ENCODE measurements around the gene SUN3. TPM values are rescaled to one million over a fixed set of nuclear protein-coding genes. Genes with fewer than 3 reads are reported as not detected.

Gene SUN3
- polyA plus RNA-seq, 2 of the 4 experiments (the other 2 are of a cell fraction): not detected

DNA sequence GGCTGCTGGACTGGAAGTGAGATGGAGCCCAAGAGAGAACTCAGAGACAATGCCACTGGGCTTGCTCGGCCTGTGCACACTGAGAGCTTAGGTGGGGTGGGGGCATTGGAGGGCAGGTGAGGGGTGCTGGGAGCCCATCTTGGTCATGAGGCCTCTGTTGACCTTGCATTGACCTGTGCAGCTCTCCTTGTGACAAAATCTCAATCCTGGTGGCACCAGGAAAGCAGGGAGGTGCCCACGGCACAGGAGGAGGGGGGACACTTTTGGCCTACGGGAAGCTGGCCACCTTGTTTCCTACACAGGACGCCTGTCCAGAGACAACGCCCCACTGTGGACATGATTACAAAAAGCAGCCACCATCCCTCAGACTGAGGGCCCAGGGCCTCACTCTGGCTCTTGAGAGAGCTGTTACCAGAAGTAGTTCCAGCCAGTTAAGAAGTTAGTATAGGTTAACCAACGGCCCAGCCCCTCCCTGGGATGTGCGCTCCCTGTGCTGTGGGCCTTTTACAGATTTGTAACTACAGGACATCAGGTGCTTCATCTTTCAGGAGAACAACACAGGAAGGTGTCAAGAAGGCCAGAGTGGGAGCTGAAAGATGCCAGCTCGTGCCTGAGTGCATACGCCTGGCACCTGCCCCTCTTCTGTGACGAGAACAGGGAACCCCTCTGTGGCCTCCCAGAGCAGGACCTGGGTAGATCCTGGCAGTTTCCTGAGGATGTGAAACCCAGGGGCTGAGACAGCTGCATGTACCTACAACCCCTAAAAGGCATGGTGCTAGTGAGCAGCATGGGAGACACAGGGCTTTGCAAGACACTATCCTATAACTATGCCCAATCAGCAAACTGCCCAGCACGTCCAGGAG lies 91.0 kb downstream of the SUN3 start:
- Histone ChIP-seq H3K4me2 (no peak overlapping the region), H3K4me3 (no peak overlapping the region), H3K9me3 (no peaks in the 10 kb centered on the region), H3K4me1 (peaks cover 13% of the 10 kb centered on the region), H3K27ac (0 out of 6 replicates have a peak overlapping the region, but pooled peaks of 1 of the 2 experiments have one; percentile 1)
- POLR2A ChIA-PET: interaction anchor here (0.7 kb wide), 1 partner anchor 221 kb away, joined by 5 read pairs; no protein-coding TSS in a partner anchor
- peak; percentile 21 to 39; a peak in 3 of 6 replicates for ATAC-seq
- WGBS (ENCODE audit: missing lambda C conversion rate): 91% methylated on average over 10 of the region's 11 CpGs
- TF ChIP-seq NR3C1 (IDR thresholded peaks at IDR 0.05): no peak
- TF ChIP-seq RARB (CRISPR knock-in tag; IDR thresholded peaks at IDR 0.05): no peak
- TF ChIP-seq ZC3H11A (IDR thresholded peaks at IDR 0.05): no peak
- FAIRE-seq: no peak
- DNase-seq (ENCODE audit: low read depth in 1 of 2, low spot score in 1 of 2): no peak
- CTCF ChIA-PET: interaction anchor here (0.8 to 9.9 kb wide), 12 partner anchors 7 to 671 kb away, joined by 3 to 66 read pairs (median 6); no protein-coding TSS in a partner anchor

Other genes starting within 250 kb of the SUN3 start
- 0.21 and 0.57 TPM in 2 replicates for gene PKD1L1, start 80.6 kb downstream of the SUN3 start, polyA plus RNA-seq (2011; rRNA removed)
- 0.09 to 0.21 TPM (median 0.11 TPM) in 3 replicates for gene PKD1L1, start 80.6 kb downstream of the SUN3 start, polyA plus RNA-seq (2017; fragmentation: RNase III; extraction: RNeasy Plus Mini Kit Qiagen cat#74134 plus additional on column Dnase treatment)
- 34.7 and 39.8 TPM in 2 replicates for gene HUS1, start 49.5 kb downstream of the SUN3 start, polyA plus RNA-seq (2011; rRNA removed)
- 18.0 to 21.0 TPM (median 19.4 TPM) in 3 replicates for gene HUS1, start 49.5 kb downstream of the SUN3 start, polyA plus RNA-seq (2017; fragmentation: RNase III; extraction: RNeasy Plus Mini Kit Qiagen cat#74134 plus additional on column Dnase treatment)
- 0.05 TPM in 1 of 2 replicates, not detected in the other for gene C7orf57, start 6.4 kb upstream of the SUN3 start, polyA plus RNA-seq (2011; rRNA removed)
- 0.04 to 0.09 TPM (median 0.04 TPM) in 3 replicates for gene C7orf57, start 6.4 kb upstream of the SUN3 start, polyA plus RNA-seq (2017; fragmentation: RNase III; extraction: RNeasy Plus Mini Kit Qiagen cat#74134 plus additional on column Dnase treatment)
- 46.6 and 55.7 TPM in 2 replicates for gene UPP1, start 60.2 kb upstream of the SUN3 start, polyA plus RNA-seq (2011; rRNA removed)
- gene UPP1, start 60.2 kb upstream of the SUN3 start, polyA plus RNA-seq (2017; fragmentation: RNase III; extraction: RNeasy Plus Mini Kit Qiagen cat#74134 plus additional on column Dnase treatment): 32.2 to 38.1 TPM (median 38.1 TPM) in 3 replicates
- gene ABCA13, start 142.4 kb upstream of the SUN3 start, polyA plus RNA-seq (2011; rRNA removed): 0.01 TPM in 2 replicates
- gene ABCA13, start 142.4 kb upstream of the SUN3 start, polyA plus RNA-seq (2017; fragmentation: RNase III; extraction: RNeasy Plus Mini Kit Qiagen cat#74134 plus additional on column Dnase treatment): not detected in 3 replicates

Measured in A549 (cell line).